NCI-H345 (cell line): ENCODE results near the gene DAB2.

Experiments
- DNase-seq: peaks from one replicate; lab custom pipeline; 2025; lab: John Stamatoyannopoulos, UW

The DAB2 gene

DNA sequence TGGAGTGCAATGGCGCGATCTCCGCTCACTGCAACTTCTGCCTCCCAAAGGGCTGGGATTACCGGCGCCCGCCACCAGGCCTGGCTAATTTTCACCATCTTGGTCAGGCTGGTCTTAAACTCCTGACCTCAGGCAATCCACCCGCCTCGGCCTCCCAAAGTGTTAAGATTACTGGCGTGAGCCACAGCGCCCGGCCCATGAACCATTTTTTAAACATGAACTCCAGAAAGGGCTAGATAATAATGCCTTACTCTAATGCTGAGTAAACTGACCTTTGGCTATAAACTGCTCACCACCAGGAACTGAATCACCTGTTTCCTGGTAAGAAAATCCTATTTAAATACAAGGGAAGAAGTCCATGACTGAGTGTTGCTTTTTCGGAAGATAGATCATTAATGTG is 23.2 kb upstream of the DAB2 start:
- DNase-seq = no peak

DNA sequence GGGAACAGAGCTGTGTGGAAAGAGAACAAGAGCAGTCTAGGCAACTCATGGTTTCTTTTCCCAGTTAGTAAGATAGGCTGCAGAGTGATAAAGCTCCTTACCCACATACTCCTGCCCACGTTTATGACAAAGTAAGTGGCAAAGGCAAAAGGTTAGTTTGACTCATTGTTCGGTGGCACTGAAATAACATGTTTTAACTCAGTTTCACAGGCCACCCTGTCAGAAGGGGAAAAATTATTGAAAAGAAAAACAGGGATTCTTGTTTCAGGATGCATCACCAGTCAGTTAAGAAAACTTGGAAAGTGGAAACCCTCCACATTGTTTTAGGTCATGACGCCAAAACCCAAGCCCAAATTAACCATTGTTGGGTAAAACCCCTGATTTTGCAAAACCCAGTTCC is 22.3 kb upstream of the DAB2 start:
- DNase-seq = no peak

DNA sequence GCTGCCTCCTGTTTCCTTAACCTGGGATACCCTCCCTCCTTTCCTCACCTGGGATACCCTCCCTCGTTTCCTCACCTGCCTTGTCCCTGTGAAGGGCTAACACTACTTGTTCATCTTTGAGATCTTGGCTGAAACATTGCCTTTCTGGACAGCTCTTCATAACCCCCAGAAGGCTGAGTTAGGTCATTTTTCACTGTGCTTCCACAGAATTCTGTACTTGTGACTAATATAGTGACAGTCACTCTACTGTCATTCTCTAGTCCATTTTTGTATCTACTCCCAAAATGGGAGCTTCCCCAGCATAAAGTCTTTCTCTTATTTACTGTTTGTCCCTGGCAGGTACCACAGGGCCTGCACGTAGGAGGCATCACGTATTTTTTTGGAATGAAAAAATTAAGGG is 21.5 kb upstream of the DAB2 start:
- DNase-seq = no peak

GRCh38 chr5:39443911-39444310 is 19.1 kb upstream of the DAB2 start:
- no peak for DNase-seq

DNA sequence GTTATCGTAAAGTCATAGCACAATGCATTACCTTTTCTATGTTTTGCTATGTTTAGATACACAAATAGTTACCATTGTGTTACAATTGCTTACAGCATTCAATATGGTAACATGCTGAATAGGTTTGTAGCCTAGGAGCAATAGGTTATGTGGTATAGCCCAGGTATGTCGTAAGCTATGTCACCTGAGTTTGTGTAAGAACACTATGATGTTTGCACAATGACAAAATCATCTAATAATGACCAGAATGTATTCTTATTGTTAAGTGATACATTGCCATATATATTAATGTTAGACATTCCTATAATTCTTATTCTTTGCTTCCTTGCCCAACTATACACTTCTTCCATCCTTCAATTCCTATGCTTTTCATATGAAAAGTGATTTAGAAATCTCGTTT is 18.2 kb upstream of the DAB2 start:
- no peak for DNase-seq

DNA sequence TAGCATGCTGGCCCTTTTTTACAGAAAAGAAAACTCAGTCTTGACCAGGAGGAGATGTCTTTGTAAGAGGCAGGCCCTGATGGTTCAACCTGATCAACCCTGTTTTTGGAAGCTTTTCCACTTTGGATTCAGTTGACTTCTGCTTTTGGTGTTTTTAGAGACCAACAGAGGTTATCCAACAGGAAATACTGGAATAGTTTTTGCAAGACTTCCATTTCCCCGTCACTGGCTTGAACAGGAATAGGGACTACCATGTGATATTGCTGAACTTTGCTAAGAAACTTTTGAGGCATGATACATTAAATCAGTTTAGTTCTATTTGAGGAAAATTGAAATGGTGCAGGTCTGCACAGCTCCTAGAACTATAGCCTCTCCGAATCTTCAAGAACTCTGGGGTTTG is 17.1 kb upstream of the DAB2 start:
- no peak for DNase-seq

GRCh38 chr5:39440958-39441624 is 16.3 kb upstream of the DAB2 start:
- no peak for DNase-seq

- no peak for DNase-seq
Measured at GRCh38 chr5:39440192-39440957, 15.6 kb upstream of the DAB2 start.

DNA sequence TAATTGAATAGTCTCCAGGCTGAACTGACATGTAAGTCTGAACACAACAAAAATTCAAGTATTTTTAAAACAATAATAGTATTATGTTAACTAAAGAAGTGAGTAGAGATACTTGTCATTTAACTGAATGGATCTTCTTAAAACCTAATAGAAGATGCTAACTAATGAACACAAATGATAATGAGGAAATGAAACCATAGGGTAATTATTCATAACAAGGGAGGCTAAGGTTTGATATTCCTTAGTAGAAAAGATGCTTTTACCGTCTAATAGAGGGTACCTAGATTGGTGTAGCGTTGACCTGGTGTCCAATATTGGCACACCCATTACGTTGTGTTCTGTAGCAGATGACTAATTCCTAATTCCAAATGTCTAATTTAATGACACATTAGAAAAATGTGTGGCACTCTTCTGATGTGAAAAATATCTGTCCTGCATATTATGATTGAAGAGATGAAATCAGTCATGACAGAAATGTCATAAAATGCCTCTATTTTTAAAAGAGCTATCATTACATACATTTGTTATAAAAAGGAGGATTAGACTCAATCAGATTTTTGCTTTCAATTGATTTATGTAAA is 14.9 kb upstream of the DAB2 start:
- no peak for DNase-seq

- no peak for DNase-seq
Measured at GRCh38 chr5:39437467-39437866, 12.7 kb upstream of the DAB2 start.

- no peak for DNase-seq
Measured at GRCh38 chr5:39433848-39434247, 9.1 kb upstream of the DAB2 start.

DNA sequence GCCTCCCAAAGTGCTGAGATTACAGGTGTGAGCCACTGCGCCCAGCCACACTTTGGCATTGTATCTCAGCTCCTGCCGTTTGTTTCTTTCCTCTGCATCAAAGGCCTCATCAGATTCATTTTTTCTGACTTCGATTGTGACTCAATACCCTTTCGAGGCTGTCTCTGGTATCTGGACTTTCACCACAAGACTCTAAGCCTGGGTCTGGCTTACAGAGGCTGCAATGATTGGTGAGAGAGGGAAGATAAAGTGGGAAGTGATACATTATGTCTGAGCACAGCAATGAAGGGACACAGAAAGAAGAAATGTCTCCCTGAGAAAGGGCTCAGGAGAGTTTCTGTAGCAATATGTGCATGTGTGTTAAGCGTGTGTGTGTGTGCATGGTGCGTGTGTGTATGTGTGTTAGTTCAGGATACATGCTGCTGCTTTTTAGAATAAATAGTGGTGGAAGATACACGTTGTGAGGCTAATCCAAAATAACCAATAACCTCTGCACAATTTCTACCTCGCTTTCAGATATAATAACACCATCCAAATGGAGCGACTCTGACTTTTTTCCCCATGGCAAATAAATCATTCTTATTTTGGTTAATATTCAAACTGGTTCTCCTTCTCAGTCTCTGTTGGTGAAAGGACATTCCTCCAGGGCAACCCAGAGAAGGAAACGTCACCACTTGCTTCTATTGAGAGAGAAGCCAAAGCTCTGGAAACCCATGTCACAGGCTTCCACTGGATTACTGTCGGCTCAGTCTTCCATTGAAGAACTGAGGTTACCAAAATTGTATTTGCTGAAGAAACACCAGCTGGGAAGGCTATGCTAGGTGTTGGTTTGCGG is 8.1 kb upstream of the DAB2 start:
- DNase-seq = no peak

DNA sequence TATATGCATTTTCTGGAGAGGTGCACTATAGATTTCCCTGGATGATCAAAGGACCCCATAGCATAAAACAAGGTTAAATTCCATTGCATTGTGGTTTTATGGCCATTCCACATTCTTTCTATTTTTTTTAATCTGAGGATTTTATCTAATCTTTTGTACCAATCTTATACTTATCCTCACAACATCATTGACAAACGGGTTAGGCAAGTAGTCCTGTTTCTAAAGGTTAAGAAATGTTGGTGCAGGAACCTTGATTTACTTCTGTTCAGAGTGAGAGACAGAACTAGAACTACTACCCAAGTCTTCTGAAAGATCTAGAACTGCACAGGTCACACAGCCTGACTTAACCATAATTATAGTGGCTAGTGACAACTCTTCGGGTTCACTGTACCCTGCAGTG is 5.7 kb upstream of the DAB2 start:
- no peak for DNase-seq

GRCh38 chr5:39428640-39429039 is 3.9 kb upstream of the DAB2 start:
- DNase-seq = no peak

DNA sequence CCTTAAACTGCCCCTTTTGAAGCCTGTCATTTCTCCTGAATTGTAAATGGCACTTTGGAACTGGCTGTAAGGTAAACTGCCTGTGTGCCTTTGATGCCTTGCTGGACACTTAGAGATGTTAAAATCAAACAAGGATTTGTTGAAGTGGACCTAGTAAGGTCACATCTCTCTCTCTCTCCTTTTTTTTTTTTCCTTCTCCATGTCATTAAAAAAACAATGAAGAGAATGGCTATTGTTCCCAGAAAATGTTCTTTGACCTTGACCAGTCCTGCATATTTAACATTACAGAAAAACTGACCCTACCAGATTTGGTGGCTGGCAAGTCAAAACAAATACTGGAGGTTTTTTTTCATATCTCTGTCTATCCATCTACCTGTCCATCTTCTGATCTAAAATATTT is 2.9 kb upstream of the DAB2 start:
- no peak for DNase-seq

DNA sequence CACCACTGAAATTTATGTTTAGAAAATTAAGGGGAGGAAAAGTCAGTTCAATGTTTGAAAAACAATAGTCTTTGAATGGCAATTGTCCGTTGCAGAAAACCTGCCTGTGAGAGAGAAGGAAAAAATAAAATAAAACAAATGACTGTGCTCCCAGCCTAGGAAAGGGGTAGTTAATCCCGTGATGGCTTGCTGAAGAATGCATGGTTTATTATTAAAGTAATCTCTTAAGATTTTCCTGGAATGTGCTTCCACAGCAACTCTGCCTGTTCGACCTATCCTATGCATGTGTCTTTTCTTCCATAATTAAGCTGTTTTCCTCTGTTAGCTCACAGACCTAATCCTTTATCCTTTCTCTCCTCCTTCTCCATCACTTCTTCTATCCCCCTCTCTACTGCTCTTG is 2.4 kb upstream of the DAB2 start:
- DNase-seq = no peak

DNA sequence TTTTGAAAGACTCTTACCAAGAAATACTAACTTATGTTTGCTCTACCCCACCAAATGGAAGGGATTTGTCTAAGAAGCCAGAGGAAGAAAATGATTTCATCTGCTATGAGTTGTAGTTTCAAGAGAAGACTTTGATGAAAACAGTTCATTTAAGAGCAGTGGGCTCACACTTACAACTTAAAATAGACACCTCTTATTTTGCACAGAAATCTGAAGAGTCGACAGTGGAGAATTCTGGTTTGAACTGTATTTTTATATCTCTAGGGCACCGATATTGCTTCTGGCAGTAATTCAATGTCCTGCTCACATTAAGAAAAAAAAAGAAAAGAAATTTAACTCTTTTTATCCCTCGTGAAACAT is 1.9 kb upstream of the DAB2 start:
- no peak for DNase-seq

GRCh38 chr5:39426051-39426745 is 1.4 kb upstream of the DAB2 start:
- no peak for DNase-seq

- no peak for DNase-seq
Measured at GRCh38 chr5:39423331-39423751, 1.4 kb downstream of the DAB2 start.

DNA sequence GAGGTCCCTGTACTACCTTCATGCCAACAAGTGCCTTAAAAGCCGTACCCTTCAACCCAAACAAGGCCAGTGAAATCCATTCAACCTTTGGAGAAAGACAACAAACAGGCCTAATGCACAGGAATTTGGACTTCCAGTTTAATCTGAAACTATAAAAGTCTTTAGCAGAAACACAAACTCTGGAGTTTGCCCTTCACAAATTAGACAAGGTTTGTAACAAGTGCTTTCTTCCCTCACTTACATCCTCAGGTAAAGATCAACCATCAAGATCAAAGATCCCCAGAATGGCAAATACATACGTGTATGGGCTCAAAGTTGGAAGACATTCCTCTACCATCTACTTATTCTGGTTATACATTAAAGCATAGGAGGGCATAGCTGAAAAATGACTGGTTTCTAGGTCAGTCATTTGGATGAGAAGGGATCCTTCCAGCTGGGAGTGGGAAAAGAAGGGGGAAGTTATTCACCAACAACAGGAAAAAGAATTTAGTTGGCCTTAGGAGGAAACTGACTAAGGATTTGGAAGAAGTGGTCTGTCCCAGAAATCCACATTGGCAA is 2.0 kb downstream of the DAB2 start:
- no peak for DNase-seq

- no peak for DNase-seq
Measured at GRCh38 chr5:39422036-39422606, 2.7 kb downstream of the DAB2 start.
